Neural progenitor cell (in vitro differentiated cells): Measurements from ENCODE around the gene DHRS7. TPM values are rescaled to one million over a fixed set of nuclear protein-coding genes. Genes with fewer than 3 reads are reported as not detected.

Source experiments
- DNase-seq: peaks from one replicate; pipeline ENCODE4 v3.0.0-alpha.2; 2016; ENCODE audit warnings: low spot score
- H2AFZ ChIP-seq: fragments of 200-600 bp; sonication (generic); replicated peaks from 2 replicates; pipeline ENCODE4 v1.6.1; 2016; ENCODE audit warnings: antibody characterized with exemption
- H3F3A ChIP-seq: fragments of 200-600 bp; sonication (generic); 2 replicates; pipeline ENCODE4 v1.6.1; 2016; ENCODE audit warnings: antibody characterized with exemption, low read depth
- H3K27ac ChIP-seq: fragments of 200-600 bp; sonication (generic); 2 replicates; pipeline ENCODE4 v1.5.1; 2016; ENCODE audit warnings: mild to moderate bottlenecking
- H3K27me3 ChIP-seq: fragments of 200-600 bp; sonication (generic); 2 replicates; pipeline ENCODE4 v1.6.1; 2016; ENCODE audit warnings: mild to moderate bottlenecking, moderate library complexity
- H3K36me3 ChIP-seq: fragments of 200-600 bp; sonication (generic); 2 replicates; pipeline ENCODE4 v1.5.1; 2016
- H3K4me1 ChIP-seq: fragments of 200-600 bp; sonication (generic); 2 replicates; pipeline ENCODE4 v1.6.1; 2016; ENCODE audit warnings: mixed run types
- H3K4me2 ChIP-seq: fragments of 200-600 bp; sonication (generic); 2 replicates; pipeline ENCODE4 v1.6.1; 2016
- H3K4me3 ChIP-seq: fragments of 200-600 bp; sonication (generic); 2 replicates; pipeline ENCODE4 v1.5.1; 2016
- H3K79me2 ChIP-seq: fragments of 200-600 bp; sonication (generic); 2 replicates; pipeline ENCODE4 v1.6.1; 2016; ENCODE audit warnings: low read depth
- H3K9ac ChIP-seq: fragments of 200-600 bp; sonication (generic); 2 replicates; pipeline ENCODE4 v1.6.1; 2016
- H3K9me3 ChIP-seq: fragments of 200-600 bp; sonication (generic); 2 replicates; pipeline ENCODE4 v1.5.1; 2016; ENCODE audit warnings: low read depth
- H4K20me1 ChIP-seq: fragments of 200-600 bp; sonication (generic); 2 replicates; pipeline ENCODE4 v1.6.1; 2016; ENCODE audit warnings: low read depth
- H3K27ac Mint-ChIP-seq: 3 replicates; pipeline ENCODE4 v1.8.0; 2021; ENCODE audit warnings: mixed read lengths
- H3K27me3 Mint-ChIP-seq: 2 replicates; pipeline ENCODE4 v1.8.0; 2022; ENCODE audit warnings: low read depth, mild to moderate bottlenecking, inconsistent platforms, moderate library complexity, mixed read lengths; ENCODE audit not compliant: insufficient read depth
- H3K36me3 Mint-ChIP-seq: 3 replicates; pipeline ENCODE4 v1.8.0; 2021; ENCODE audit warnings: mixed read lengths
- H3K4me1 Mint-ChIP-seq: 3 replicates; pipeline ENCODE4 v1.8.0; 2021; ENCODE audit warnings: mixed read lengths
- H3K4me3 Mint-ChIP-seq: 3 replicates; pipeline ENCODE4 v1.8.0; 2021; ENCODE audit warnings: mild to moderate bottlenecking, moderate library complexity, mixed read lengths
- H3K9me3 Mint-ChIP-seq: 3 replicates; pipeline ENCODE4 v1.8.0; 2020; ENCODE audit warnings: mixed read lengths
- EZH2 ChIP-seq: fragments of 200-600 bp; sonication (generic); IDR thresholded peaks from 2 replicates; pipeline ENCODE4 v1.6.1; 2017; ENCODE audit warnings: antibody characterized with exemption, mild to moderate bottlenecking, moderate library complexity
- EZH2phosphoT487 ChIP-seq: fragments of 200-600 bp; sonication (generic); IDR thresholded peaks from 2 replicates; pipeline ENCODE4 v1.6.1; 2017; ENCODE audit warnings: antibody characterized with exemption
- total RNA-seq: library from RNA; depleted of rRNA; stranded (reverse); fragments of >200 nt; gene quantifications from 2 replicates; pipeline ENCODE4 v1.2.3, GENCODE V29; 2015; ENCODE audit warnings: low replicate concordance
- TF ChIP-seq, protein P1 (sequence below): fragments of 200-600 bp; sonication (generic); IDR thresholded peaks from 2 replicates; pipeline ENCODE4 v1.5.1; 2017; ENCODE audit warnings: antibody characterized with exemption, mild to moderate bottlenecking

The DHRS7 gene
- total RNA-seq, 1 donor from 2014 or later: 47.8 TPM

DNA sequence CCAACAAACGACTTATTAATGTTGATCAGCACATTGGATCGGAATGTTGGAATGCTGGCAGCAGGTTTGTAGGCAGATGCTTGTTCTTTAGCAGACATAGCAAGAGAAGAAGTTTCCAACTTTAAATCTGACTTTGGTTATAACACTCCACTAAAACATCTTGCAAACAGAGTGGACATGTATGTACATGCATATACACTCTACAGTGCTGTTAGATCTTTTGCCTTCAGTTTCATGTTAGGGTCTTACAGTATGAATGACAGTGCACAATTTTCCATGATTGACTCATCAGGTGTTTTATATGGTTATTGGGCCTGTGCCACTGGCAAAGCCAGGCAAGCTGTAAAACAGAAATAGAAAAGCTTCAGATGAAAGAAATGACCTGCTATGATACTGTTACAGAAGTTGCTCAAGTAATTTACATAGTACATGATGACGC lies 14.3 kb upstream of the DHRS7 start:
- no peak overlapping the region for H2AFZ ChIP-seq
- H3K4me1 Mint-ChIP-seq: peaks cover 4% of the 10 kb centered on the region
- TF ChIP-seq EZH2 (no peak), EZH2phosphoT487 (no peak)
- TF ChIP-seq, protein P1, sequence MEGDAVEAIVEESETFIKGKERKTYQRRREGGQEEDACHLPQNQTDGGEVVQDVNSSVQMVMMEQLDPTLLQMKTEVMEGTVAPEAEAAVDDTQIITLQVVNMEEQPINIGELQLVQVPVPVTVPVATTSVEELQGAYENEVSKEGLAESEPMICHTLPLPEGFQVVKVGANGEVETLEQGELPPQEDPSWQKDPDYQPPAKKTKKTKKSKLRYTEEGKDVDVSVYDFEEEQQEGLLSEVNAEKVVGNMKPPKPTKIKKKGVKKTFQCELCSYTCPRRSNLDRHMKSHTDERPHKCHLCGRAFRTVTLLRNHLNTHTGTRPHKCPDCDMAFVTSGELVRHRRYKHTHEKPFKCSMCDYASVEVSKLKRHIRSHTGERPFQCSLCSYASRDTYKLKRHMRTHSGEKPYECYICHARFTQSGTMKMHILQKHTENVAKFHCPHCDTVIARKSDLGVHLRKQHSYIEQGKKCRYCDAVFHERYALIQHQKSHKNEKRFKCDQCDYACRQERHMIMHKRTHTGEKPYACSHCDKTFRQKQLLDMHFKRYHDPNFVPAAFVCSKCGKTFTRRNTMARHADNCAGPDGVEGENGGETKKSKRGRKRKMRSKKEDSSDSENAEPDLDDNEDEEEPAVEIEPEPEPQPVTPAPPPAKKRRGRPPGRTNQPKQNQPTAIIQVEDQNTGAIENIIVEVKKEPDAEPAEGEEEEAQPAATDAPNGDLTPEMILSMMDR: no peak

DNA sequence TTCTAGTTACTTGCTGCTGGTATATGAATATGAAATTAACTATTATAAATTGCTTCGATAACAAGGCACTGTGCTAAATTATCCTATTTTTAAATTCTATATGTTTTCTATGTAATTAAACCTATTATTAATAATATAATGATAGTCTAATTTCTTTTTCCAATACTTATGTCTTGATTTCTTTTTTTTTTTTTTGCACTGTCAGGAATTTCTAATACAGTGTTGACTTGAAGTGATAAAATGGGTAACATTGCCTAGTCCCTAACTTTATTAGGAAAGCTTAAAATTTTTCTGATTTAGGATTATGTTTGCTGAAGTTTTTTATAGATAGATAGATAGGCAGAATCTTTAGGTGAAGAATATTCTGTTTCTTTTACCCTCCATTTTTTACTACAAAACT lies 13.6 kb upstream of the DHRS7 start:
- Mint-ChIP-seq H3K4me3 (no peak overlapping the region), H3K27me3 (peaks cover 5% of the 10 kb centered on the region), H3K27ac (no peak overlapping the region), H3K9me3 (peaks cover 2% of the 10 kb centered on the region), H3K4me1 (peaks cover 2% of the 10 kb centered on the region), H3K36me3 (no peaks in the 10 kb centered on the region)
- Histone ChIP-seq H3K27me3 (no peaks in the 10 kb centered on the region), H3K4me2 (no peak overlapping the region), H3K9ac (no peak overlapping the region), H3K36me3 (no peaks in the 10 kb centered on the region), H3F3A (no peaks in the 10 kb centered on the region), H4K20me1 (no peaks in the 10 kb centered on the region), H3K27ac (no peak overlapping the region), H3K9me3 (no peaks in the 10 kb centered on the region), H3K4me3 (no peak overlapping the region), H2AFZ (no peak overlapping the region), H3K4me1 (no peaks in the 10 kb centered on the region), H3K79me2 (no peaks in the 10 kb centered on the region)
- TF ChIP-seq EZH2 (no peak), EZH2phosphoT487 (no peak)
- TF ChIP-seq, protein P1: no peak
- no peak for DNase-seq

More for the DNA sequence above, 14.3 kb upstream of the DHRS7 start:
- no peaks in the 10 kb centered on the region for H3K36me3 ChIP-seq
- Mint-ChIP-seq H3K27ac (no peak overlapping the region), H3K9me3 (peaks cover 2% of the 10 kb centered on the region), H3K36me3 (no peaks in the 10 kb centered on the region), H3K4me3 (no peak overlapping the region), H3K27me3 (peaks cover 5% of the 10 kb centered on the region)
- no peak overlapping the region for H3K27ac ChIP-seq
- no peaks in the 10 kb centered on the region for H3K9me3 ChIP-seq
- H3K4me3 ChIP-seq: no peak overlapping the region
- H3F3A ChIP-seq: no peaks in the 10 kb centered on the region
- no peaks in the 10 kb centered on the region for H3K27me3 ChIP-seq
- H3K4me1 ChIP-seq: no peaks in the 10 kb centered on the region
- no peak overlapping the region for H3K4me2 ChIP-seq
- no peaks in the 10 kb centered on the region for H4K20me1 ChIP-seq
- DNase-seq: no peak
- H3K79me2 ChIP-seq: no peaks in the 10 kb centered on the region
- H3K9ac ChIP-seq: no peak overlapping the region

DNA sequence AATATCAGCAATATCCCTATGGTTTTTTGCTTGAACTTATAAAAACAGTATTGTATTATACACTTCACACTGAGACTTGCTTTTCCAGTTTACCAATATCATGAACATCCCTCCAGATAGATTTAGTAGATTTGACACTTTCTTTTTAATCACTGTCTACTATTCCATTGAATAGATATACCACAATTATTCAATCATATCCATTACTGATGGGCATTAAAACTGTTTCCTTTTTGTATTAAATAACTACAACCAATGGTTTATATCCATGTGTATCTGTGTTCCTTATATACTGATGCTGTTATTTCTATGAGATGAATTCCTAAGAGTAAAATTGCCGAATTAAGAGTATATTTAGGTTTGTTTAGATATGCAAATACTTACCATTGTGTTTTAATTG lies 13.0 kb upstream of the DHRS7 start:
- Mint-ChIP-seq H3K36me3 (no peaks in the 10 kb centered on the region), H3K27ac (no peak overlapping the region), H3K27me3 (peaks cover 5% of the 10 kb centered on the region), H3K4me3 (no peak overlapping the region), H3K9me3 (peaks cover 2% of the 10 kb centered on the region), H3K4me1 (no peaks in the 10 kb centered on the region)
- Histone ChIP-seq H3F3A (no peaks in the 10 kb centered on the region), H3K9me3 (no peaks in the 10 kb centered on the region), H3K4me2 (no peak overlapping the region), H3K4me3 (no peak overlapping the region), H3K79me2 (no peaks in the 10 kb centered on the region), H2AFZ (no peak overlapping the region), H3K9ac (no peak overlapping the region), H3K4me1 (no peaks in the 10 kb centered on the region), H3K27me3 (no peaks in the 10 kb centered on the region), H3K27ac (no peak overlapping the region), H4K20me1 (no peaks in the 10 kb centered on the region), H3K36me3 (no peaks in the 10 kb centered on the region)
- TF ChIP-seq, protein P1: no peak
- TF ChIP-seq EZH2phosphoT487: no peak
- no peak for TF ChIP-seq EZH2
- no peak for DNase-seq
